IPS-15b (cell line): ENCODE data around the gene SMAD2.

ENCODE experiments used
- H3K27me3 ChIP-seq: one replicate; pipeline ENCODE4 v1.6.1; 2013; ENCODE audit warnings: low read length; ENCODE audit not compliant: control insufficient read depth, insufficient read depth
- H3K36me3 ChIP-seq: one replicate; pipeline ENCODE4 v1.6.1; 2013; ENCODE audit warnings: low read length; ENCODE audit not compliant: control insufficient read depth, insufficient read depth
- H3K4me1 ChIP-seq: one replicate; pipeline ENCODE4 v1.6.1; 2013; ENCODE audit warnings: mild to moderate bottlenecking, low read length; ENCODE audit not compliant: control insufficient read depth, insufficient read depth
- H3K4me3 ChIP-seq: one replicate; pipeline ENCODE4 v1.5.1; 2013; ENCODE audit warnings: low read depth, low read length
- H3K9ac ChIP-seq: one replicate; pipeline ENCODE4 v1.6.1; 2013; ENCODE audit warnings: low read depth, mild to moderate bottlenecking, low read length
- H3K9me3 ChIP-seq: one replicate; pipeline ENCODE4 v1.6.1; 2013; ENCODE audit warnings: mild to moderate bottlenecking, low read length; ENCODE audit not compliant: control insufficient read depth, insufficient read depth

Gene SMAD2

DNA sequence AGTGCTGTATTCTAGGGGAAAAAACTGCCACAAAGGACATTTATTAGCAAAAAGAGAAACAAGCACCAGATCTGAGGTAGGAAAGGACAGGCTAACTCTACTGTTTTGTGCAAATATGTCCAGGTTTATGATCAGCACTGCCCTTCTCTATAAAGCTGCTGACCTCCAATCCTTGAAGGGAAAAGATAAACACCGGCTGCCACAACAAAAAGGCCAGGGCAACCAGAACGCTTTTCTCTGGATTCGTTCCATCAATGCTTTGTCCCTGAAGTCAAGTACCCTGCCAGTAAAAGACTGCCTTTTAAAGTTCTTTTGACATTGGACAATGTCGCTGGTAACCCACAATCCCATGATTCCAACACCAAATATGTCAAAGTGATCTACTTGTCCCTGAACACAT is 21.0 kb downstream of the SMAD2 start:
- Histone ChIP-seq H3K9me3 (no peaks in the 10 kb centered on the region), H3K4me3 (no peak overlapping the region), H3K36me3 (no peaks in the 10 kb centered on the region), H3K9ac (no peak overlapping the region), H3K4me1 (peaks cover 20% of the 10 kb centered on the region), H3K27me3 (no peaks in the 10 kb centered on the region)

DNA sequence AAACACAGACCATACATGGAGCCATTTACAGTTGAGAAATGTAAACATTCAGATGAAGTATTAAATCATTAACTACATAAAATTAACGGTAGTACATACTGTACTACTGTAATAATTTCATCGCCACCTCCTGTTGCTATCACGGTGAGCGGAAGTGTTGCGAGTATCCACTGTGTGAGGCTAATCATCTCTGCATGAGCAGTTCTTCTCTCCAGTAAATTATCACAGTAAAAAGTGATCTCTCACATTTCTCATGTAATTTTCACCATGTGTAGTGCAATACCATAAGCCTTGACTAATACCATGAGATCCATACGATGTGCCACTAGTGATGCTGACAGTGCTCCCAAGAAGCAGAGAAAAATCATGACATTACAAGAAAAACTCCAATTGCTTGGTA is 21.9 kb downstream of the SMAD2 start:
- Histone ChIP-seq H3K4me1 (peaks cover 20% of the 10 kb centered on the region), H3K9me3 (no peaks in the 10 kb centered on the region), H3K27me3 (no peaks in the 10 kb centered on the region), H3K36me3 (no peaks in the 10 kb centered on the region), H3K9ac (no peak overlapping the region), H3K4me3 (no peak overlapping the region)

DNA sequence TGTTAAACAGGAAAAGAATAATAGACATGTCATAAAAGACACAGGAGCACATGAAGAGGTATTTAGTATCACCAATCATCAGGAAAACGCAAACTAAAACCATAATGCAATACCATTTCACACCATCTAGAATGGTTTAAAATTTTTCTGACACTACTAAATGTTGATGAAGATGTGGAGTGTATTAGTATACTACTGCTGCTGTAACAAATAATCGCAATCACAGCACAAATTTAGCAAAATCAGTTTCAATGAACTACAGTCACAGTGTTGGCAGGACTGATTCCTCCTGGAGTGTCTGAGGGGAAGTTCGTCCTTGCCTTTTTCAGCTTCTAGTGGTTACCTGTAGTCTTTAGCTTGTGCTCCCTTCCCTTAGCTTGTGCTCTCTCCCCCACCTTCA is 24.1 kb downstream of the SMAD2 start:
- no peaks in the 10 kb centered on the region for H3K9me3 ChIP-seq
- H3K36me3 ChIP-seq, result no peaks in the 10 kb centered on the region
- H3K4me1 ChIP-seq, result peaks cover 30% of the 10 kb centered on the region
- H3K27me3 ChIP-seq, result no peaks in the 10 kb centered on the region
- H3K4me3 ChIP-seq, result no peak overlapping the region
- H3K9ac ChIP-seq, result no peak overlapping the region

DNA sequence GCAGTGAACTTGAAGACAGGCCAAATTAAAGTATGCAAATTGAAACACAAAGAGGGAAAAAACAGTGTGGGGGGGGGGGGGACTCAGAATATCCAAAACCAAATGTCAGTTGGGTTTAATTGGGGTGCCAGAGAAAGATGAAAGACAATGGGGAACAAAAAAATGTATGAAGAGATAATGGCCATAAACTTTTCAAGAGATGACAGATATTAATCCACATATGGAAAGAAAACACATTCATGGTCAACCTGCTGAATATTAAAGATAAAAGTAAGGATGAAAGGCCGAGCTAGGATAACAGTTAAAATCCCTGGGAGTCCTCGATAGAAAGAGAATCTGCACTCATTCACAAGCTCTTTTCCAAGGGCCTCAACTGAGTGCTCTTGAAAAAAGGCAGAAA is 26.6 kb downstream of the SMAD2 start:
- Histone ChIP-seq H3K36me3 (no peaks in the 10 kb centered on the region), H3K9ac (no peak overlapping the region), H3K4me3 (no peak overlapping the region), H3K27me3 (no peaks in the 10 kb centered on the region), H3K9me3 (no peaks in the 10 kb centered on the region), H3K4me1 (peaks cover 53% of the 10 kb centered on the region)

DNA sequence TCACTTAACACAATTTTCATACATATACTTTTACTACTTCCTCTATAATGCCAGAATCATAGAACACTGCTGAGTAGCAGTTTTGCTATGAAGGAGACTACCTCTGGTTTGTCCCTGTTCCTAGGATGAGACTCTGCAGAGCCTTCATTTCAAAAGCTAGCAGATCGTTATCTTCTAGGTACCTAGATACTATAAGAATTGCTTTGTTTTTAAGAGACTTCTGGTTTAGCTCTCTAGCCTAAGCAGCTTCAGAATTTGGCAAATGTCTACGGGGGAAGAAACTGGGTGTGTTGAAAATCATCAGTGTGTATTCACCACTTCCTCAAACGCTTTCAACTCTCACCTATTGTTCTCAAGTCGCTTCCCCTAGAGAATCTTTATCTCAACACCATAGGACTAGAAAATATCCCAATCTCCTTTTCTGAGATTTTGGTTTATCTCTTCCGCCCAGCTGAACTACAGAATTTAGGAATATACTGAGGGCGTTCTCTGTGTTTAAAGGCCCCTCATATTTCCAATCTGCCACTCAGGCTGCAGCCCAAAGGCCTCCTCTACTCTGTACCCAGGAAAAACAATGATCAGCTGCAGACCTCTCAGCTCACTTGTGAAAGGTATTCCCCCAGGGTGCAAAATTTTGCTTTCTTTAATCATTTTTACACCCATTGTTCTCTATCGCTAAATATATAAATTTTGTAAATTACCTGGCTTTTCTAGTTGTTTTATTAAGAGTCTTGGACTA is 28.7 kb downstream of the SMAD2 start:
- Histone ChIP-seq H3K4me1 (peaks cover 57% of the 10 kb centered on the region), H3K9ac (no peak overlapping the region), H3K9me3 (no peaks in the 10 kb centered on the region), H3K36me3 (no peaks in the 10 kb centered on the region), H3K4me3 (no peak overlapping the region), H3K27me3 (no peaks in the 10 kb centered on the region)

DNA sequence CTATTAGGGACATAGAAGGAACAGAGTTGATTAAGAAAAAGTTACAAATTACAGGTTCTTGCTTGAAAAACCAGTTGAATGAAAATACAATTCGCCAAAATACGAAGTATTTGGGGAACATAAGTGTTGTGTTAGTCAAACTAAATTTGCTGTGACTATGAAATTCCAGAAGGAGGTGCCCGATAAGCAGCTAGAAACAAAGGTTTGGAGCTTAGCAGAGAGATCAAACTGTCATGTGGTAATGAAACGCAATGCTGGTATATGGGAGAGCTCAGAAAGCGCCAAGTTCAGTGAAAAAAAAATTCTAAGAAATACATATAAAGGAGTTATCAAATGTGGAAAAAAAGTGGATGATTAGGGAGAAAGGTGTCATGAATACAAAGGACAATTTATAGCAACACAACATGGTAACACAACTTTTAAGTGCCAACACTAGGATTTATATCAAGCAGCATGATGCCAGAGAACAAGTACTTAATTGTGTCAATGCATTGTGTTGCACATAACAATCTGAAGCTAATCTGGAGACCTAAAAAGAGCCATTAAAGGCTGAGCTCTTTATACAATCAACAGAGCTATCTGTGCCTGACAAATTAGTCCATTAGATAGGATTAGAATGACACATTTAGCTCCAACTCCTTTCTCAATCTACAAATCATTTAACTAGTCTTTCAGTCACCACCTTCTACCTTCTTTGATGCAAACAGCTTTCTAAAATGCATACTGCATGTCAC is 31.2 kb downstream of the SMAD2 start:
- Histone ChIP-seq H3K9me3 (no peaks in the 10 kb centered on the region), H3K4me1 (peaks cover 55% of the 10 kb centered on the region), H3K36me3 (peaks cover 3% of the 10 kb centered on the region), H3K9ac (no peak overlapping the region), H3K4me3 (no peak overlapping the region), H3K27me3 (no peaks in the 10 kb centered on the region)

DNA sequence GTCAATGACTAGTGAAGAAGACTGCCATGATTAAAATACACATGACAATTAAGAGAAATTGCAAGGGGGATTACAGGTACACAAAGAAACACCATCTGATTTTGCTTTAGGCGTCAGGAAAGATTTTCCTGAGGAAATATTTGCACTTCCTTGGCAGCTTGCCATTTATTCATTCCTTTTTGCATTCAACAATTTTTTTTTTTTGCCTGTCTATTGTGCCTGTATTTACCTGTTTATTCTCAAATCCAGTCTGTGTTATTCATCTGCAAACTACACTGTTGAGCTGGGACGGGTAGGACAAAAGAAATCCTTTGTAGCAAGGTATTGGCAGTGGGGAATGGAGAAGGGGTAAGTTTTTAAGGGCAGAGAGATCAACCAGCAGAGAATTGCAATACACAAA is 31.8 kb downstream of the SMAD2 start:
- Histone ChIP-seq H3K9ac (no peak overlapping the region), H3K4me1 (peaks cover 51% of the 10 kb centered on the region), H3K9me3 (no peaks in the 10 kb centered on the region), H3K36me3 (peaks cover 3% of the 10 kb centered on the region), H3K4me3 (no peak overlapping the region), H3K27me3 (no peaks in the 10 kb centered on the region)

DNA sequence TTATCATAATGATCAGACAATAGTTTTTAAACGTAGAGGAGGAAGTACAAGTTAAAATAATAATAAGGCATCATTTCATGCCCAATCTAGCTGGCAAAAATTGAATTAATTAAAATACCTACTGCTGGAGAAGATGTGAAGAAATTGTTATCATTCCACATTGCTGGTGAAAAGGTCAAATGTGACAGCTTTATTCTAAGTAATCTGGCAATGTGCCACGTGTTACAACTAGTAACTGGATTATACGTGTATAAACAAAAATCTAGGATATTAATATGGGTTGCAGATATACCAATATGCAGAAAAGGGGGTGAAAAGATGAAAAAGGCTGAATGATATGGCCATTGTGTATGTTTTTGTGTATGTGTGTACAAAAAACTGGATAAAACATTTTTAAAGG is 32.4 kb downstream of the SMAD2 start:
- Histone ChIP-seq H3K4me3 (no peak overlapping the region), H3K9me3 (no peaks in the 10 kb centered on the region), H3K27me3 (no peaks in the 10 kb centered on the region), H3K9ac (no peak overlapping the region), H3K4me1 (peaks cover 46% of the 10 kb centered on the region), H3K36me3 (peaks cover 3% of the 10 kb centered on the region)

DNA sequence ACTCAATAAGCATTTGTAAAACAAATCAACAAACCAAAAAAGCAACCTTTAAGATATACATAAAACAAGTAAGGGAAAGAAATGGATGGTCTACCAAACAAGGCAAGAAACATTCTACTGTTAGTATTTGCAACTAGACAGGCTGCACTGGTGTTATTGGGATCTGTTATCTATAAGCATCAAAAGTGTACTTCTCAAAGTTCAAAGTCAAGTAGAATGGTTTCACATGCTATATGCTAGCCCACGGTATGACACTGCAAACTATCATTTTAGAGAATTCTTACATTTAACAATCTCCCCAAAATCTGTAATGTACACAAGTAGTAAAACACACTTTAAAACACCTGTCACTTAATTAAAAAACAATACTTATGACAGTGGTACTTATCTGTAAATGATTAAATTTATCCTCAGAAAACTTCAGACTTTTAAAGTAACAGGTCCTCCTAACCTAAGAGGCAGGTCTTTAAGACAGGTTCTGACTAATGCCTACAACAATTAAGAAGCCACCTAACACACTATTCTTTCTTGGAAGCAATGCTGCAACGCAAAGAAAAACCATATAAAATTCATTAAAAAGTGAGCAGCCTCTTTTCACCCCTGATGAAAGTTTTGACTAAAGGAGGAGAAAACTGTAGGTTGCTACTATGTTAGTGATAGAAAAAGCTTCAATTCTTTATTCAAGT is 34.8 kb downstream of the SMAD2 start:
- H3K27me3 ChIP-seq, result no peaks in the 10 kb centered on the region
- peaks cover 26% of the 10 kb centered on the region for H3K4me1 ChIP-seq

DNA sequence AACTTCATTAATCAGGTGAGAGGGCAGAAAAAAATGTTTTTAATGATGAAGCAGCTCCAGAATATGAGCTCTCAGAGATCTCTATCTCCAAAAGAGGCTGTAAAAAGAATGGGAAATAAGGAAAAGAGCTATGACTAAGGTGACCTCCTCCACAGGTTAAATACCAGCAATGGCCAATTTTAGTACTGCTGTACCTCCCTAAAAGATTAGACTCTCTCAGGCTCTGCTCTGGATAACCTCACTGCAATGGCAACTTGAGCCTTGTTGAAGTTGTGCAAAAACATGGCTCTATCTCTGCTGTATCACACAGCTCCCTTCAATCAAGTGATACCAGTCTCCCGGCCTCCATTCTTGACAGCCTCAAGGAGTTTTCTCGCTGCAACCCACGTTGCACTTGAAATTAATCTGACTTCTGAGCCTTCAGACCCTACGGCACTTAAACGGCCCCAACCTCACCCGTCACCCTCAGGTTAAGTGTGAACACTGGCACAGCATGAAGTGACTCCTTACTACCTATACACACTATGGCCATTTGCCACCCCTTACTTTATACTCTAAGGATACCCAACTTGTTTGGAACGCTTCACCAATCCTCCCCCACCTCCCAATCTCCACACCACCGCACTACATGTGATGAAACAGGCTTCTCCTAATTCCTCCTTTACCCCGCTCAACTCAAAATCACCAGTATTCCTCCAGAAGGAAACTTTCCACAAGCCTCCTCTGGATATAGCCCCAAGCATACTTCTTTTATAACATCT is 36.3 kb downstream of the SMAD2 start:
- Histone ChIP-seq H3K36me3 (peaks cover 3% of the 10 kb centered on the region), H3K4me3 (no peak overlapping the region), H3K27me3 (no peaks in the 10 kb centered on the region), H3K4me1 (peaks cover 10% of the 10 kb centered on the region), H3K9me3 (no peaks in the 10 kb centered on the region), H3K9ac (no peak overlapping the region)

More for the DNA sequence above, 34.8 kb downstream of the SMAD2 start:
- Histone ChIP-seq H3K9ac (no peak overlapping the region), H3K36me3 (peaks cover 3% of the 10 kb centered on the region), H3K9me3 (no peaks in the 10 kb centered on the region), H3K4me3 (no peak overlapping the region)

DNA sequence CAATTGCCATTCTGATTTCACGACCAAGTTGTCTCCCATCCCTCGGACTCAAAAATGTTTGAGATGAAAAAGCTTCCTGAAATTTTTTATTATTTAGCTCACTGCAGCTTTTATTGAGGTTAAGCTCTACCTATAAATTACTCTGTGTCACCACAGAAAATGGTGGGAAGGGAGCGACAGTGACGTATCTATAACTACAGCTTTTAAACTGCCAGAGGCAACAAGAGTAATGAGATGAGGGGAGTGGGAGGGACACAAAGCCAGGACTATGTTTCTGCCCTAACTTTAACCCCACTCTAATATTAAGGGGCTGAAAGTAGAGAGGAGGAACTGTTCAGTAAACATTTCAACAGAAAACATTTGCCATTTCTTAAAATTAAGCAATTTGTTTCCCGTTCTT is 37.4 kb downstream of the SMAD2 start:
- Histone ChIP-seq H3K9me3 (no peaks in the 10 kb centered on the region), H3K27me3 (no peaks in the 10 kb centered on the region), H3K4me1 (peaks cover 4% of the 10 kb centered on the region), H3K9ac (no peak overlapping the region), H3K36me3 (peaks cover 3% of the 10 kb centered on the region), H3K4me3 (no peak overlapping the region)
